ENCODE results near the gene EYA4.

Gene EYA4

GRCh38 chr6:133298801-133299200, 57.6 kb downstream of the EYA4 start:
- no peak overlapping the region for H3K4me3 ChIP-seq (ENCODE audit: low read depth, low read length)
- TF ChIP-seq CTCF (IDR thresholded peaks at IDR 0.05; ENCODE audit: borderline replicate concordance, insufficient read depth, low read depth, low read length) = no peak

GRCh38 chr6:133300896-133301295, 59.7 kb downstream of the EYA4 start:
- no peak for TF ChIP-seq CTCF (IDR thresholded peaks at IDR 0.05; ENCODE audit: borderline replicate concordance, insufficient read depth, low read depth, low read length)

GRCh38 chr6:133301835-133302234, 60.7 kb downstream of the EYA4 start:
- H3K4me3 ChIP-seq (ENCODE audit: low read depth, low read length) = no peak overlapping the region
- no peak for TF ChIP-seq CTCF (IDR thresholded peaks at IDR 0.05; ENCODE audit: borderline replicate concordance, insufficient read depth, low read depth, low read length)

More at GRCh38 chr6:133300896-133301295, 59.7 kb downstream of the EYA4 start:
- no peak overlapping the region for H3K4me3 ChIP-seq (ENCODE audit: low read depth, low read length)

GRCh38 chr6:133306931-133307330, 65.8 kb downstream of the EYA4 start:
- TF ChIP-seq CTCF (IDR thresholded peaks at IDR 0.05; ENCODE audit: borderline replicate concordance, insufficient read depth, low read depth, low read length) = no peak
- H3K4me3 ChIP-seq (ENCODE audit: low read depth, low read length) = no peak overlapping the region

GRCh38 chr6:133309579-133309978, 68.4 kb downstream of the EYA4 start:
- no peak for TF ChIP-seq CTCF (IDR thresholded peaks at IDR 0.05; ENCODE audit: borderline replicate concordance, insufficient read depth, low read depth, low read length)
- H3K4me3 ChIP-seq (ENCODE audit: low read depth, low read length) = no peak overlapping the region

- H3K4me3 ChIP-seq (ENCODE audit: low read depth, low read length) = no peak overlapping the region
- TF ChIP-seq CTCF (IDR thresholded peaks at IDR 0.05; ENCODE audit: borderline replicate concordance, insufficient read depth, low read depth, low read length) = no peak
Observed at GRCh38 chr6:133312006-133312405, 70.8 kb downstream of the EYA4 start.

GRCh38 chr6:133313068-133313467, 71.9 kb downstream of the EYA4 start:
- TF ChIP-seq CTCF (IDR thresholded peaks at IDR 0.05; ENCODE audit: borderline replicate concordance, insufficient read depth, low read depth, low read length) = no peak

More at GRCh38 chr6:133313068-133313467, 71.9 kb downstream of the EYA4 start:
- H3K4me3 ChIP-seq (ENCODE audit: low read depth, low read length) = no peak overlapping the region

Measured in GM12875 (cell line).